Loucy (cell line): ENCODE measurements around the gene FMNL2.

Experiments
- H2AFZ ChIP-seq: fragments of 200-600 bp; sonication (generic); 2 replicates; pipeline ENCODE4 v1.6.0; 2016; ENCODE audit warnings: antibody characterized with exemption, mild to moderate bottlenecking, low read length, moderate library complexity
- H3F3A ChIP-seq: fragments of 200-600 bp; 2 replicates; pipeline ENCODE4 v1.6.0; 2016; ENCODE audit warnings: antibody characterized with exemption, low read depth, mild to moderate bottlenecking
- H3K27me3 ChIP-seq: fragments of 200-600 bp; sonication (generic); 2 replicates; pipeline ENCODE4 v1.6.1; 2014; ENCODE audit warnings: low read length, mild to moderate bottlenecking; ENCODE audit not compliant: insufficient read depth, poor library complexity, severe bottlenecking
- H3K36me3 ChIP-seq: fragments of 200-600 bp; sonication (generic); 2 replicates; pipeline ENCODE4 v1.6.1; 2016; ENCODE audit warnings: low read length; ENCODE audit not compliant: insufficient read depth
- H3K4me1 ChIP-seq: fragments of 200-600 bp; sonication (generic); 2 replicates; pipeline ENCODE4 v1.5.1; 2014; ENCODE audit warnings: low read length, mild to moderate bottlenecking; ENCODE audit not compliant: insufficient read depth, poor library complexity, severe bottlenecking
- H3K4me2 ChIP-seq: fragments of 200-600 bp; sonication (generic); 2 replicates; pipeline ENCODE4 v1.6.0; 2014; ENCODE audit warnings: antibody characterized with exemption, low read length, low read depth, mild to moderate bottlenecking; ENCODE audit not compliant: poor library complexity, severe bottlenecking
- H3K4me3 ChIP-seq: fragments of 200-600 bp; sonication (generic); 2 replicates; pipeline ENCODE4 v1.5.1; 2014; ENCODE audit warnings: low read length, mild to moderate bottlenecking, mixed read lengths; ENCODE audit not compliant: poor library complexity, severe bottlenecking
- H3K79me2 ChIP-seq: fragments of 200-600 bp; sonication (generic); 2 replicates; pipeline ENCODE4 v1.6.1; 2014; ENCODE audit warnings: low read length; ENCODE audit not compliant: insufficient read depth
- H3K9ac ChIP-seq: fragments of 200-600 bp; sonication (generic); 2 replicates; pipeline ENCODE4 v1.6.0; 2014; ENCODE audit warnings: mild to moderate bottlenecking, low read depth, low read length, moderate library complexity; ENCODE audit not compliant: poor library complexity, severe bottlenecking
- H3K9me2 ChIP-seq: fragments of 200-600 bp; sonication (generic); replicated peaks from 2 replicates; pipeline ENCODE4 v1.6.1; 2016; ENCODE audit warnings: low read depth, low read length, mixed read lengths
- H3K9me3 ChIP-seq: fragments of 200-600 bp; sonication (generic); 2 replicates; pipeline ENCODE4 v1.6.1; 2014; ENCODE audit warnings: mild to moderate bottlenecking, antibody characterized with exemption, low read length, low read depth; ENCODE audit not compliant: insufficient read depth
- H4K20me1 ChIP-seq: fragments of 200-600 bp; sonication (generic); 2 replicates; pipeline ENCODE4 v1.6.0; 2014; ENCODE audit warnings: antibody characterized with exemption, low read length, mild to moderate bottlenecking; ENCODE audit not compliant: insufficient read depth, poor library complexity, severe bottlenecking
- EZH2phosphoT487 ChIP-seq: fragments of 200-600 bp; IDR thresholded peaks from 2 replicates; pipeline ENCODE4 v1.6.1; 2018; ENCODE audit warnings: antibody characterized with exemption, mild to moderate bottlenecking, moderate library complexity, borderline replicate concordance
- TF ChIP-seq, protein P1 (sequence below): fragments of 200-600 bp; sonication (generic); conservative IDR thresholded peaks from 2 replicates; pipeline ENCODE4 v1.5.1; 2014; ENCODE audit warnings: mild to moderate bottlenecking, antibody characterized with exemption, low read length

The FMNL2 gene

DNA sequence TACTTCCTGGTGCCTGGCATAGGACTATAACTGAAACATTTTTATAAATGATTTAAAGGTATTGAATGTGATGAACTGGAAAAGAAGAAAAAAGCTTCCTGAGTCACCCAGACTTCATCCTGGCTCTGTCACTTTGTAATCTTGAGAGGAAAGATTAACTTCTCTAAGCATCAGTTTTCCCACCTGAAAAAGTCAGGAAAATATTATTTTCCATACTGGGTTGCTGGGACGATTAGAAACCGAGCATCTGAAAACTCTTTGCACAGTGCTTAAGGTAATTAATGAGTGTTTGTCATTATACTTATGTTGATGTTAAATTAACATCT, 71.8 kb downstream of the FMNL2 start:
- no peaks in the 10 kb centered on the region for H3K27me3 ChIP-seq
- no peak overlapping the region for H2AFZ ChIP-seq
- no peaks in the 10 kb centered on the region for H3K36me3 ChIP-seq
- H3K4me1 ChIP-seq = no peaks in the 10 kb centered on the region
- TF ChIP-seq EZH2phosphoT487 = no peak
- TF ChIP-seq, protein P1, sequence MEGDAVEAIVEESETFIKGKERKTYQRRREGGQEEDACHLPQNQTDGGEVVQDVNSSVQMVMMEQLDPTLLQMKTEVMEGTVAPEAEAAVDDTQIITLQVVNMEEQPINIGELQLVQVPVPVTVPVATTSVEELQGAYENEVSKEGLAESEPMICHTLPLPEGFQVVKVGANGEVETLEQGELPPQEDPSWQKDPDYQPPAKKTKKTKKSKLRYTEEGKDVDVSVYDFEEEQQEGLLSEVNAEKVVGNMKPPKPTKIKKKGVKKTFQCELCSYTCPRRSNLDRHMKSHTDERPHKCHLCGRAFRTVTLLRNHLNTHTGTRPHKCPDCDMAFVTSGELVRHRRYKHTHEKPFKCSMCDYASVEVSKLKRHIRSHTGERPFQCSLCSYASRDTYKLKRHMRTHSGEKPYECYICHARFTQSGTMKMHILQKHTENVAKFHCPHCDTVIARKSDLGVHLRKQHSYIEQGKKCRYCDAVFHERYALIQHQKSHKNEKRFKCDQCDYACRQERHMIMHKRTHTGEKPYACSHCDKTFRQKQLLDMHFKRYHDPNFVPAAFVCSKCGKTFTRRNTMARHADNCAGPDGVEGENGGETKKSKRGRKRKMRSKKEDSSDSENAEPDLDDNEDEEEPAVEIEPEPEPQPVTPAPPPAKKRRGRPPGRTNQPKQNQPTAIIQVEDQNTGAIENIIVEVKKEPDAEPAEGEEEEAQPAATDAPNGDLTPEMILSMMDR = no peak
- no peak overlapping the region for H3K4me2 ChIP-seq
- H4K20me1 ChIP-seq = no peaks in the 10 kb centered on the region
- H3K9ac ChIP-seq = no peak overlapping the region
- no peak overlapping the region for H3K4me3 ChIP-seq
- no peaks in the 10 kb centered on the region for H3K9me2 ChIP-seq
- no peaks in the 10 kb centered on the region for H3F3A ChIP-seq
- H3K9me3 ChIP-seq = no peaks in the 10 kb centered on the region
- no peaks in the 10 kb centered on the region for H3K79me2 ChIP-seq

DNA sequence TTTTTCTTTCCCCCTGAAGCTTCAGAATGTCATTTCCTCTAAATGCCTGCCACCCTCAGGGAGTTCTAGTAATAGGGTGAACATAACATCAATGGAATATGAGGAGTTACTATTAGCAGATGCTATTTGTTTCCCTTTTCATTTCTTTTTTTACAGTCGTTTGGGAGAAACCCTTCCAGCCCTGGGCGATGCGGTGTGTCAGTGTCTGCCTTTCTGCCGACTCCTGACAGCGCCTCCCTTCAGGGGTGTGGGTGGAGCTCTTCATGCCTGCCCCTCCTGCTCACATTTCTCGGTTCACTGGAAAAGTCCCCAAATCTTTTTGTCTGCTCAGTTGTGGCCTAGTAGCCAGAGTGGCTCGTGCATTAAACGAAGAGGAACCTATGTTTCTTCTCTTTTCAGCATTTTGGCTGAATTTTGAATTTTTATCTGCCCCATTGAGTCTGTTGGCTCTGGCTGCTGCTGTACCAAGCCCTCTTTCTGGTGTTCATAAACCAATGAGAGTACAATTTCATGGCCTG, 72.3 kb downstream of the FMNL2 start:
- no peaks in the 10 kb centered on the region for H3K9me3 ChIP-seq
- H3K27me3 ChIP-seq = no peaks in the 10 kb centered on the region
- H4K20me1 ChIP-seq = no peaks in the 10 kb centered on the region
- no peak overlapping the region for H3K9ac ChIP-seq
- no peaks in the 10 kb centered on the region for H3K36me3 ChIP-seq
- no peak overlapping the region for H3K4me2 ChIP-seq
- no peaks in the 10 kb centered on the region for H3K79me2 ChIP-seq
- H3K4me3 ChIP-seq = no peak overlapping the region
- no peaks in the 10 kb centered on the region for H3K9me2 ChIP-seq
- no peaks in the 10 kb centered on the region for H3K4me1 ChIP-seq
- H2AFZ ChIP-seq = no peak overlapping the region
- TF ChIP-seq, protein P1 = no peak
- TF ChIP-seq EZH2phosphoT487 = no peak
- no peaks in the 10 kb centered on the region for H3F3A ChIP-seq

DNA sequence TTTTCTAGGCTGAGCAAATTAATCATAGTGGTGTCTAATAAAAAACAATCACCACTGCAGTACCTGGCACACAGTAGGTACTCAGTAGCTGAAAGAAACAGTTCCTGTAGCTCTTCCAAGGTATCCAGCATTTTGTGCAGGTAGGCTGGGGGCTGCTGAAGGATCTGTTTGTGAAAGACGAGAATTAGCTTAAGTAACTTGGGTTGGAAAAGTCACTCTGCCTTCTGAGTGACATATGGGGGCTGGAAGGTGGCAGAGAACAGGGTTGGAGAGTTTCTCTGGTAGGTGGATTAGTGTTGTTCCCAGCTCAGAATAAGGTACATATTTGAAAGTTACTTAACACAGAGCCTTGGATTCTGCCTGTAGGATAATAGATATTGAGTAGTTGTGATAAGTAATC, 72.8 kb downstream of the FMNL2 start:
- Histone ChIP-seq H2AFZ (no peak overlapping the region), H3K79me2 (no peaks in the 10 kb centered on the region), H3K4me3 (no peak overlapping the region), H3K9me2 (no peaks in the 10 kb centered on the region), H4K20me1 (no peaks in the 10 kb centered on the region), H3K9ac (no peak overlapping the region), H3K4me1 (no peaks in the 10 kb centered on the region), H3K27me3 (no peaks in the 10 kb centered on the region), H3K4me2 (no peak overlapping the region), H3K36me3 (no peaks in the 10 kb centered on the region), H3K9me3 (no peaks in the 10 kb centered on the region), H3F3A (no peaks in the 10 kb centered on the region)
- TF ChIP-seq, protein P1 = no peak
- TF ChIP-seq EZH2phosphoT487 = no peak
